Brain pericyte (primary cell): ENCODE data around the gene ITGB3.

Source experiments
- DNase-seq: peaks from one replicate; pipeline ENCODE4 v3.0.0-alpha.2; 2012; ENCODE audit warnings: low read depth, low spot score

ITGB3 gene

GRCh38 chr17:47297661-47298400 lies 44.2 kb downstream of the ITGB3 start:
- DNase-seq: no peak

DNA sequence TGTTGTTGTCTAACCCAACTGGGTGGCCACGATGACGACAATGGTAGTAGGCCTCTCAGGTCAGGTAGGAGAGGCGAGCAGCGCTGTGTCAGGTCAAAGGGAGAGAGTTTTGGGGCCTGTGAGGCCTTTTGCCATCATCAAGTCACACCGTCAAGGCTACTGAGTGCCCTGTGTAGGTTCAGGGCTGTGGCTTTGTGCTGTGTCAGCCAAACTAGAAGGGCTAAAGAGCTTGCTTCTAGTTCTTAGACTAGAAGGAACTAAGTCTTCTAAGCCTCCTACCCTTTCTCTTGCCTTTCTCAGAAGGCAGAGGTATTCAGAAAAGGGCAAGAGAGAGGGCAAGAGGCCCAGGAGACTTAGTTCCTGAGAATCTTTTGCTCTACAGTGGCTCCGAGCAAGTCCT lies 45.1 kb downstream of the ITGB3 start:
- no peak for DNase-seq

DNA sequence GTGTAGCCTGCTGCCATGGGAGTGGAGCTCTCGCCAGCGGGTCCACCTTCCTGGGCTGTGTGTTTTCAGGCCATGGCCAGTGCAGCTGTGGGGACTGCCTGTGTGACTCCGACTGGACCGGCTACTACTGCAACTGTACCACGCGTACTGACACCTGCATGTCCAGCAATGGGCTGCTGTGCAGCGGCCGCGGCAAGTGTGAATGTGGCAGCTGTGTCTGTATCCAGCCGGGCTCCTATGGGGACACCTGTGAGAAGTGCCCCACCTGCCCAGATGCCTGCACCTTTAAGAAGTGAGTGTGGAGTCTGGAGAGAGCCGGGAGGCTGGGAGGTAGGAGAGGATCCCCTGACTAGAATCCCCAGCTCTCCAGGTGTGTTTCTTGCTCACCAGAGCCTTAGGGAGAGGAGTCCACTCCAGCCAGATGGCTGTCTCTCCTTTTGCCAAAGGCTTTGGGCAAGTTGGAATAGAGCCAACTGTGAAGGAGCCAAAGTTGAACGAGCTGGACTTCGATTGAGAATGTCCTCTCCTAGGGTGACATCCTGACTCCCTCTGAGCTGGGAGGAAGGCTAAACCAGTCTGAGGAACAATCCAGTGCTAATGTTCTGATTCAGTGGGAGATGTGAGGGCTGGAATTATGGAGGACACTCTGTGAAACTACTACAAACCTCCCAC lies 45.7 kb downstream of the ITGB3 start:
- DNase-seq: no peak

GRCh38 chr17:47300718-47301117 lies 47.1 kb downstream of the ITGB3 start:
- DNase-seq: no peak

DNA sequence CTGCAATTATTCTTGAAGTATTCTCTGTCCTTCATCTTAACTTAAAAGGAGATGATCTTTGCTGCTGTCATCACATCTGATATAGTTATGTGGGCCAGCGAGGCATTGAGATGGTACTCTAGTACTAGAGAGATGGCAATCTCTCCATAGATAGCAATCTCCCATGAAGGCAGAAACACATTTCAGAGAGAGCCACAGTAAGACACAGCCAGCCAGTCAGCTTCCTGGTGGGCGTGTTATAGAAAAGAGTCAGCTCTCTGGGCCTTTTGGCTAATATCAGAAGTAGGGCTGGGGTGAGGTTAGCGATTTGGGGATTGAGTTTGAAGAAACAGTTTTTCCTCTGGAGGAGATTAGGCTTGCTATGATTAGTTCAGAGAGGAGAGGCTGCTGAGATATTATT lies 47.5 kb downstream of the ITGB3 start:
- no peak for DNase-seq

DNA sequence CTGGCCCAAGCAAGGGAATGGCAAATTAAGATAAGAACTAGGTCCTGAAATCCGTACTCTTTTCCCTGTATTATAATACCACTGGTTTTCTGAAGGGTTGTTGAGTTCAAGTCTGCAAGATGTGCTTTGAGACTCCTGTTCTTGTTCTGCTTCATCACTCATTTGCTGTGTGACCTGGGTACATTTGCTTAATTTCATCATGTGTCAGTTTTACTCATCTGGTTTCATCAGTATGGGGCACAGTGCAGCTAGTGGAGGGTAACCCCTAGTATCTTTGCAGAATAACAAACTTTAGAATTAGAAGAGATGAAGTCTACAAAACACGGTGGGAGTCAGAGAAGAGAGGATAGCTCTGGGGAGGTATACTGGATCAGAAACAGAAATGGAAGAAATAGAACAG lies 48.2 kb downstream of the ITGB3 start:
- no peak for DNase-seq

GRCh38 chr17:47304186-47304585 lies 50.6 kb downstream of the ITGB3 start:
- DNase-seq: no peak

DNA sequence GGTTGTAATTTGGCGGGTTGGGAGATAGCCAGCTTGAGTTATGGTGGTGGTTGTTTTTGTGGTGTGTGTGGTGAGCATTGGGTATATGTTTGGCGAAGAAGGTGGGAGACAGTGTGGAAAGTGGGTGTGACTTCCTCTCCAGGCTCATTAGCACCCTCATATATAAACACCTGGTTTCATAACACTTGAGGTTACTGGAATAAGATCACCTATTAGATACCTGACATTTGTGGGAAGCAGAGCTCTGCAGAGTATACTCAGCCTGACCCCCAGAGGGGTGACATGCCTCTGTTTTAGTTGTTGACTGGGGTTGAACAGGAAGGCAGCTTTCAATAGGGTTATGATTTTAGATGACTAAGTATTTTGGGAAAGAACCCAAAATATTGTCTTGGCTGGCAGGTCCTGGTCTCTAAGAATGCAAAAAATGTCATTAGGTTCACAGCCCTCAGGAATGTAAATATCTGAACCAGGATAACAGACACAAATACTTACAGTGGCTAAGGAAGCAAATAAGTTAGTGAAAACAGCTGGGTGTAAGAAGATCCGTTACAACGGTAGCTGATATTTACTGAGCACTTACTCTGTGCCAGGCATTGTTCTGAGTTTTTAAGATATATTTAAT lies 51.8 kb downstream of the ITGB3 start:
- DNase-seq: no peak

- DNase-seq: no peak
These were observed 56.6 kb downstream of the ITGB3 start for GRCh38 chr17:47310186-47310733.

GRCh38 chr17:47311420-47311819 lies 57.8 kb downstream of the ITGB3 start:
- no peak for DNase-seq

GRCh38 chr17:47315451-47316266 lies 62.0 kb downstream of the ITGB3 start:
- peak; percentile 74 for DNase-seq

GRCh38 chr17:47316311-47316710 lies 62.7 kb downstream of the ITGB3 start:
- DNase-seq: no peak

- no peak for DNase-seq
These were observed 63.5 kb downstream of the ITGB3 start for GRCh38 chr17:47317119-47317518.

DNA sequence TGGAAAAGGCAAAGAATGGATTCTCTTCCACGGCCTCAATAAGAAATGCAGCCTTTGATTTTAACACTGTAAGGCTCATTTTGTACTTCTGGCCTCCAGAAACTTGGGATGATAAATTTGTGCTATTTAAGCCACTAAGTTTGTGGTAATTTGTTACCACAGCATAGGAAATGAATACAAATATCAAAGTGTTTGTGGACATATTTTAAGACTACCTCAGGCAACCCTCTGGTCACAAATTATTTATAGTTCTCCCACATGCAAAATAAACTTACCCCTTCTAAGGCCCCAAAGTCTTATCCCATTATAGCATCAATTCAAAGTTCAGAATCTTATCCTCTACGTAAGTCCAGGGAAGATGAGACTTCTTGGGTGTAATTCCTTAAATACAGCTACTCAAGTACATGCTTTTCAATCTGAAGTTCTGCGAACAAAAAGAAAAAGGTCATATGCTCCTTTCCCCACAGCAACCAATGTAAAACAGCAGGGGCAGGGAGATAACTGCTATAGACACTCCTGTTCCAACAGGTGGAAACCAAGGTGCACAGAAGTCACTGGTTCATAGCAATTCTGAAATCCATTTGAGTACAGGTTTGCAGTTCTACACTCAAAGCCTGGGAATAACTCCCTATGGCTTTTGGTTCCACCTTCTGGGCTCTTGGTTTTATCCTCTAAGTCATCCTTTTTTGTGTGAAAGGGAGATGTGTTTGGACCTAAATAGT lies 64.7 kb downstream of the ITGB3 start:
- no peak for DNase-seq

GRCh38 chr17:47320879-47321502 lies 67.4 kb downstream of the ITGB3 start:
- no peak for DNase-seq

DNA sequence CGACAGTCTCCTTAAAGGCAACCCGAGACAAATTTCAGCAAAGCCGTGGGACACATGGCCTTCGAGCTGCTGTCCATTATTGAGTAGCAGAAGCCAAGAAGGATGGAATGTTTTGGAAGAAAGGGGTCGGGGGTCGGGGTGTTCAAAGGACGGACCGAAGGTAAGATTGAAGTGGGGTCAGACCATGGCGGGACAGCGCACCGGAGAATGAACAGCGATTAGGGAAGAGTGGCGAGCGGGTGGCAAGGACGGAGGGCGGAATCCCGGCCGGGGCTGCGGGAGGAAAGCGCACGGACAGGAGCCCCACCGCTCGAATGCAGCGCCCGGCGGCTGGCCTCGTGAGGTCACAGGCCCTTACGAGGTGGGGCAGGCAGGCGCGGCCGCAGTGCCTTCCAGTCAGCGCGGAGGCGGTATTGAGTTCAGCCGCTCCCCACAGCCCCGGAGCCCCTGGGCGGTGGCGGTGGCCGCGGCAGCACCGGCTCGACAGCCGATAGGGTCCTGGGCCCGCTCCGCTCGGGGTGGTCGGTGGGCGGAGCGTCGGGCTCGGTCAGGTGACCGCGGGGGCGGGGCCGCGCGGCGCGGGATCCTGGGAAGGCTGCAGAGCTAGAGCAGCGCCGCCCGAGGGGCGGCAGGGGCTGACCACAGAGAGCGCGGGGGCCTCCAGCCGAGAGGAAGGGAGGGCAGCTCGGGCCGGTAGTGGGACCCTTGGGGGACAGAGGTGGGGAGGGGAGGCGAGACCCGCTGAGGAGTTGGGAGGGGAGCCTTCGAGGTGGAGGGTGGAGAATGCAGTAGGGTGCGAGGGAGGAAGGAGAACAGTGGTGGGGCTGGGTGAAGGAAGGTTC lies 70.0 kb downstream of the ITGB3 start, which contains the start of gene EFCAB13:
Gene EFCAB13, plus strand, starts transcription at position 574 of the 842 bp plus-strand sequence. CDS start 4,399 bp downstream, outside the sequence.
- peak; percentile 58 for DNase-seq

DNA sequence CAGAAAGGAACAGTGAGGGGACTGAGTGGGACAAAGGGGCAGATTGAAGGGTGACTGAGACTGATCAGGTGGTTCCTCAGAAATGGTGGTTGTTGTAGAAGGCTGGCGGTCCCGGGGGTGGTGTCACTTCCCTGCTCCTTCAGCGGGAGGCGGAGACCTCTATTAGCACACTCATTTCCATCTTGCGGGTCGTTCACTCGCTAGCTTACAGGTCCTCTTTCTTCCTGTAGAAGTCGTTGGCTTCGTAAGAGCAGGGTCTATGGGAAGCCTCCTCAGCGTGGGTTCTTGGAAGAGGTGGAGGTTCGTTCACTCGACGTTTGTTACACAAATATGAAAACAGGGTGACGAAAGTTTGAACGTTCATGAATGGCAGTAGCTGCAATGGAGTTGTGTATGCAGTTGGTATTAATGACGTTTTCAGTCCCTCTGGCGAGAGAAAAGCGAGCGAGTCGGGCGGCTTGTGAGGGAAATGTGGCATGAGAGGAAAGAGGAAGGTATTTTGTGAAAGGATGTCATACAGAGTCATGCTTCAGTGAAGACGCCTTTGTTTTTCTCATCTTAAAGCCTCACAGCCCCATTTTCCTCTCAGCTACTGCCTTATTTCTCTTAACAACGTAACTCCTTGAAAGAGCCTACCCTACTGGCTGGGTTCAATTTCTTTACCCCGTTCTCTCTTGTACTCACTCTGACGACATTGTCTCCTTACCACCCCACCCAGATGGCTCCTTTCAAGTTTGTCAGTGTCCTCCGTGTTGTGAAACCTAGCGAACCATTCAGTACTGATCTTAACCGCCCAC lies 70.8 kb downstream of the ITGB3 start:
- DNase-seq: peak; percentile 47

DNA sequence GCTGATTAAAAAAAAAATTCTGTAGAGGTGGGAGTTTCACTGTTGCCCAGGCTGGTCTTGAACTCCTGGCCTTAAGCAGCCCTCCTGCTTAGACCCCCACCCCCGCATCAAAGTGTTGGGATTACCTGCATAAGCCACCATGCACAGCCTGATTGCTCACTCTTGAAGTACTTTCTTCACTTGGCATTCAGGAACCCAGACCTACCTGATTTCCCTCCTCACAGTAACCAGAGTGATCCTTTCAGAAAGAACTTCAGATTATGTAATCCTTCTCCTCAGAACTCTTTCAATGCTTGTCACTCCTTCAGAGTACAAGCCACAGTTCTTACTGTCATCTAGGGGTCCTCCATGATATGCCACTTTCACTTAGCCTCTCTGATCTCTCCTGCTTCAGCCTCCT lies 71.5 kb downstream of the ITGB3 start:
- DNase-seq: no peak

GRCh38 chr17:47330548-47330947 lies 76.9 kb downstream of the ITGB3 start:
- DNase-seq: no peak
